HL-60/S4 treated with retinoic acid at 250 ng/mL for 4 days and 3 days (cell line): ENCODE measurements around the gene AAGAB.

ENCODE experiments used
- in situ Hi-C: fragments of 300-500 bp; cut with MboI; formaldehyde crosslinking; loops from 2 replicates; pipeline ENCODE4 v1.7.0; 2022; ENCODE audit warnings: low sequenced_read_pairs

AAGAB gene

DNA sequence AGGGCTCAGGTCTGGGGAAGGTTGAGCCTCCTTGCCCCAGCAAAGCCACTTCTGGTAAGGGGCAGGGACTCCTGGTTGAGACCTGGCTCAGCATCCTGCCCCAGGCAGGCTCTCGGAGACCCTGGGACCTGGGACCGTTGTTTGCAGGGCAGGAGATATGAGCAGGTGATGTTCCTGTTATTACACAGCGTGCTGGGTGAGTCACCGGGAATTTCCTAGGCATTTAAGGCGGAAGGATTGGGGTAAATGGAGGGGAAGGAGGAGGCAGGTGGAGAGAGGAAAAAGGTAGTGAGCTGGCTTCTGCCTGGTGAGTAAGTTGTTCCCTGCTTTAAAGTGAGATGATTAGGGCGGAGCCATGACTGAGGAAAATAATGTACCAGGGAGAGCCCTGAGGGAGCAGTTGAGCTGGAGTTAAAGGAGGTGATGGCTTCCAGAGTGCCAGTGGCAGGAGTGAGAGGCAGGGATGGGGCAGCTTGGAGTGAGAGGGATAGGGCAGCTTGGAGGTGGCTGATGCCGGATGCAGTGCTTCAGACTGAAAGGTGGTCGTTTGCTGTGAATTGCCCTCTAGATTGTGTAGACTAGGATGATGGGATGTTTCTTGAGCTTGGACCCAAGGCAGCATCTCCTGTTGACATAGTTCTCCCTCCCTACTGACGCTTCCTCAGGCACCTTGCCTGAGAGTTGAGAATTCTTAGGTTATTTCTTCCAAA, 79.4 kb downstream of the AAGAB start:
- in situ Hi-C loops = no loop called here

DNA sequence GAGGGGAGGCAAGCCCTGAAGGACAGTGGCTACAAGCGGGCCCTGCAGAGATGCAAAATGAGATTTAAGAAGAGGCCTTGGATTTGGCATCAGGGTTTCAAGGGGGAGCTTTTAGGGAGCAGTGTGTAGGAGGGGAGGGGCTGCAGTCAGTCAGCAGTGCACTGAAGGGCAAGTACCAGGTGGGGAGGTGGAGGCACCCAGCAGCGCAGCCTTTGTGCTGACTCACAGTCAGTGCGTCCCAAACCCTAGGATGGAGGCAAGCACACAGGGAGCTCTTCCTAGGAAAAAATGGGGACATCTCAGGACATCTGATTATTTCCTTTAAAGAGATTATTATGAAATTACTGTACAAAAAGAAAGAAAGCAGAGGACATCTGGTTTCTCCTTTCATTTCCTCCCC, 80.0 kb downstream of the AAGAB start:
- in situ Hi-C loops = no loop called here

DNA sequence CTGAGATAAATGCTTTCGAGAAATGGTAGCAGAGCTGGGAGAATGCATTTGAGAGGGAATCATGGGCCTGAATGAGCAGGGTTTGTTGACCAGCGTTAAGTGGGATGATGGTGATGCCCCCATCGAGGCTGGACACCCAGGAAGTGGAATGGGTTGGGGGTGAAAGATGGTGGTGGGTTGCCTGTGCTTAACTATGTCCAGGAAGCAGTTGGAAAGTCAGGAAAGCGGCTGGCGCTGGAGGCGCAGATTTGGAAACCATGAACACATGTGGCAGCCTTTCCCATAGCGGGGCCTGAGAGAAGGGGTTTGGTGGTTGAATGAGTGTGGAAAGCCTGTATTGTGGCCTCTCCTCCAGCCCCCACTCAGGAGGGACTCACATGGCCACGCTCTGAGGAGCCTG, 80.7 kb downstream of the AAGAB start:
- in situ Hi-C loops = no loop called here

DNA sequence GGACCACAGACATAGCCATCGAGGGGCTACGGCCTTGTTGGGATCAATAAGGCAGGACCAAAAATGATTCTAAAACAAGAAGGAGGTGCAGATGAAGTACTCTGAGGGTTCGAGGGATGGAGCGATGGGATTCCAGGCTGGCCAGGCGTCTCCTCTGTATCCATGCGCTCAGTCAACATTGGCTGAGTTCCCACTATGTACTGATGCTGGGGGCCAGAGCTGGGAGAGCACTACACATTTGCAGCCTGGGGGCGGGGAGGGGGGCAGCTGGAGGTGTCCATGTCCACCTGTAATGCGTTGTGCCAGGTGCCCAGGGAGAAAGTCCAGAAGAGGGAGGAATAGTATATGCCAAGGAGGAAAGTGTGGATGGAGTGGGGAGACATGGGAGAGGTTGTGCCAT, 81.5 kb downstream of the AAGAB start:
- in situ Hi-C loops = no loop called here

DNA sequence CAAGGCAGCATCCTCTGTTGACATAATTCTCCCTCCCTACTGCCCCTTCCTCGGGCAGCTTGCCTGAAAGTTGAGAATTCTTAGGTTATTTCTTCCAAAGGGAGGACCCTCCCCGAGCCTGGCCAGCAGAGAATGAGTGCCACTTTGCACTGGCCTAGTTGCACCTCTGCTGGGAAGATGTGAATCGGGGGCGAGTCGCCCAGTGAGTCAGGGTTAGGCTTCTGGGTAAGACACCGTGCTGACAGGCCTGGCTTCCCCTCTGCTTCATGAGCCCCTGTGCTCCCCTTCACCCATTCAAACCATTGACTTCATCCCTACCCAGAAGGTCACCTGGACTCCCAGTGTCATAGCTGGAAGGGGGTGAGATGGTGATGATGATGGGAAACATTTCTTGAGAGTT, 82.3 kb downstream of the AAGAB start:
- in situ Hi-C loops = no loop called here

DNA sequence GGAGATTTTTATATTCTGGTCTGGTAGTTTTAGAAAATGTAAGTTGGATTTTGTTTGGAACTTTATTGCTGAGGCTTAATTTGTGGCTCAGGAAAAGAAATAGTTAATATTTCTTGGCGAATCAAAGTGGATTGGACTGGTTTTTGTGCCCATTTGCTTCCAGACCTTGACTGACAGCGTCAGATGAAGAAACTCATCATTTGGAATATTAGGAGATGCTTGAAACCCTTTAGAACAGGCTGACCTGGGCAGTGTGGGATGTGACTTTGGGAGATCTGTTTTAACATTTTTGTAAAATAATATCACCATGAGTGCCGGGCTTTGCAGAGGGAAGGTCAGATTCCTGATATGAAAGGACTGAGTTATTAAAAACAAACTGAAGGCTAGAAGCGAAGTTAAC, 83.0 kb downstream of the AAGAB start:
- in situ Hi-C loops = no loop called here

DNA sequence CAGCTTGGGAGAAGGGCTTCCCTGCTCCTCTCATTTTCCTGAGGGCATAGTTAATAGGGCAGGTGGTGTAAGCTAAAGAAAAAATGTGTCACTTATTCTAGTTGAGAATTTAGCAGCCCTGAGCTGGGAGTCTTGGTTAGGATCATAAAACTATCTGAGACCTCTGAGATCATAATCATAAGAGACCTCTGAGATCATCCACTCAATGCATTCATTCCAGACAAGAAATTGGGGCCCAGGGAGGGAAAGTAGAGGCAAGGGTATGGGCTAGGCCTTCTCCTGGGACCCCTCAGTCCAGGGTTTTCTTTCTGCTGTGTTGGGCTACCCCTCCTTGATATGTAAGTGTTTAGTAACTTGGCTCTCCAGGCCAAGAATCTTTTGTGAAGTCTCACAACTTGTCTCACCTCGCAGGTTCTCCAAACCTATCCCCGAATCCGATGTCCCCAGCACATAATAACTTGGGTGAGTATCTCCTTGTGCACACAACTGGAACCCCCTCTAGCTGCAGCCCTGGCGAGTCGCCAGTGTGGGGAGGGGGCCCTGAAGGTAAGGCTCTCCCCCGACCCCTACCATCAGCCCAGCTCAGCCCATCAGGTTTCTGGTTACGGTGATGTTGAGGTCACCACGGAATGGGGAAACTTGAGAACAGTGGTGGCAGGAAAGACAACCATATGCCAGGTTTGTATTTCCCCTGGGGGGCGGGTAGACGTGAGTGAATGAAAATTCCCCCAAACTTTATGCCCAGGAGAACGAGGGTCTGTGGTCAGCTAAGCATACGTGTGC, 84.1 kb downstream of the AAGAB start:
- in situ Hi-C loops = no loop called here

DNA sequence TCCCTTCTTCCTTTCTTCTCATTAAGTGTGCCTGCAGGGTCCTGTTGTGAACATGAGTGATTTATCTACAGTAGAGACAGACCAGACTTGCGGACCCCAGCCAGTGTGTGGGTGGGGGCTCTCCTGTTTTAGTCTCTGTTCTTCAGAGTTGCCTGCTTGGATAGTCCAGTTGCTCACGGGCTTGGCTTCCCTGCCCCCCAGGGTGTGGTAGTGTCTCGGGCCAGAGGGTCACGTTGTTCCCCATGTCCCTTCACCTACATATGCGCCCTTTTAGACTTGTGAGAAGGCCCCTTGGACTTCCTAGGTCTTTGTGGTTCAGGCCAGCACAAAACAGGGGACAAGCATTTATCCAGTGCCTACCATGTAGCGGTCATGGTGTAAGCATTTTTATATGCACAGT, 85.8 kb downstream of the AAGAB start:
- in situ Hi-C loops = no loop called here

DNA sequence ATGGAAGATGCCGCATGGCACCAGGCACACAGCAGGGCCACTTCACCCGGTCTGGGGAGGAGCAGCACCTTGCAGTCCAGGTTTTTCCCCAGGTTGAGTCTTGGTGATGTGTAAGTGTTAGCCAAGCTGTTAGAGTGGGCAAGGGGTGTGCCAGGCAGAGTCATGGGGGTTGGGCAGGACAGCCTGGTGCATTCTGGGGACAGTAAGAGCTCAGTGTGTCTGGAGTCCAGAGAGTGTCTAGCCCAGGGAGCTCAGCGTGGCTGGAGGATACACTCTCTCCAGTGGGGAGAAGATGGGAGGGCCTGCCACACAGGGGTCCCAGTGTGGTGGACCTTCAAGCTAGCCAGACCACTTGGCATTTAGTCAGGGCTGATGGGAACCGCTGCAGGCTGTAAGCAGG, 87.4 kb downstream of the AAGAB start:
- in situ Hi-C loops = no loop called here

DNA sequence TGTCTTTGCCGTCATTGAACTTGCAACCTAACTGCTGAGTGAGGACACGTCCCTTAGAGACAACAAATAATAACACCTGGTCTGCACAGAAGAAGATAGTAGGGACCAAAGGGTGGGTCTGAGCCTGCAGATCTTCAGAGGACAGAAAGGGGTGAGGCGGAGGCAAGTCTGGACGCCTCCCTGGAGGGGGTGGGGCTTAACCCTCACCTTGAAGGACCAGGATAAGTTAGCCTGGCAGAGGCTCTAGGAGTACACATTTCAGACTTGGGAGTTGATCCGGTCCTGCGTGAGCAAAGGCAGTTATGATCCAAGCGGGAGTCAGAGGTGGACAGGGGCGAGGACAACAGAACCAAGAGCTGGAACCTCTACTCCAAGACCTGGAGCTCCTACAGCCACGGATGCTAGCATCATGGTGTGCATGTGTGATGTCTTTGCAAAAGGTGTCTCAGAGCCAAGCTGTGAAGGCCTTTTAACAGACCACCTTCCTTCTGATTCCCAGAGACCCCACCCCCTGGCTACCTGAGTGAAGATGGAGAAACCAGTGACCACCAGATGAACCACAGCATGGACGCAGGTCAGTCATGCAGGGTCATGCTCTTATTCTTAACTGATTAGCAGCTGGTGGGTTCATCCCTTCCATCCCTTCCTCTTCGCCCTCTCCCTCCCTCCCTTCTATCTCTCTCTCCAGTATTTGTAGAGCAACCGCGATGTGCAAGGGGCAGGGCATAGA, 88.0 kb downstream of the AAGAB start:
- in situ Hi-C loops = no loop called here

DNA sequence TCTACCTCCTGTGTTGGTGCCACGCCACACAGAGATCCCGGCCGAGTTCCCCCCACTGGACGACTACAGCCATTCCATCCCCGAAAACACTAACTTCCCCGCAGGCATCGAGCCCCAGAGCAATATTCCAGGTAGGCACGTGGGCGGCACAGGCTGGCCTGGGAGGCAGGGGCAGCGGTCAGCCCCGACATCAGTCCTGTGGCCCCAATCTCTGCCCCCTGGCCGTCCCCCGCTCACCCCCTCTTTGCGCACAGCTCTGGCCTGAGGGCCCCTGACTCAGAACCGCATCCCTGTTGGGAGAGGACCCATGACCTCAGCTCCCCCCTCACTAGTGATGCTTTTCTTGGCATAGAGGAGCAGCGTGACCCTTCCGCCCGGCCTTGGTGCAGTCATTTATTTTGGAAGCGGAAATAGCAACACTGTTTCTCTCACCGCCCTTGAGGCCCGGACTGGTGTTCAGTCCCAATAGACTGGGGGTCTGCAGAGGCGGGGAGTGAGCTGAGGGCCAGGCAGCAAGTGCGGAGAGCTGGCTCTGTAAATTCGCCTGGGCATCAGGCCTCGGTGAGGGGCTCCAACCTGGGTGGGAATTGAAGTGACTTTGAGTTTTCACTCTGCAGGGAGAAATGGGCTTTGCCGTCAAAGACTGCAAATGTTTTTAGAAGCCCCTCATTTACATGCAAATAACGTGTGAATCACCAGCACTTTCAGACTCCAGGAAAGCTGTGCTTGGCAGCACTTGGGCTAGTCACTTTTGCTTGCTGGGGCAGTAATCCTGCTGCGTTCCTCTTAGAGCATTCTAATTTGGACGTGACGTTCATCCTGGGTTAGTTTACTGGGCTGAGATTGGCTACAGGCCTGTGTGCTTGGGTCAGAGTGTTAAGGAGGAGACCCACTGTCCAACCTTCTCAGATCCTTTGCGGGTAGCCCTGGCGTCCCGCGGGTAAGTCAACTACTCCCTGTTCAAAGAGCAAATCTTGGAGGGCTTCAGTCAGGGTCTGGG, 88.9 kb downstream of the AAGAB start:
- in situ Hi-C loops = no loop called here

DNA sequence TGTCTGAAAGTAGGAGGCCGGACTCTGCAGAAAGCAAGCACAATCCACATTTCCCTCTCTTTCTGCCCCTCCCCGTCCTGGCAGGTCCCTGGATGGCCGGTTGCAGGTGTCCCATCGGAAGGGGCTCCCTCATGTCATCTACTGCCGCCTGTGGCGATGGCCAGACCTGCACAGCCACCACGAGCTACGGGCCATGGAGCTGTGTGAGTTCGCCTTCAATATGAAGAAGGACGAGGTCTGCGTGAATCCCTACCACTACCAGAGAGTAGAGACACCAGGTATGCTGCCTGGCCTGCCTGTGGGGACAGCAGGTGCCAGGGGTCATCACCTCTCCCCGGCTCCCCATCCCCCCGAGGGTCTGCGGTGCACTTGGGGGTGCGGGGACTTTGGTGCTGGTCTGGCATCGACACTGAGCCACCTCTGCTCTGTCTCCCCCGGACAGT, 89.6 kb downstream of the AAGAB start:
- in situ Hi-C loops = no loop called here

DNA sequence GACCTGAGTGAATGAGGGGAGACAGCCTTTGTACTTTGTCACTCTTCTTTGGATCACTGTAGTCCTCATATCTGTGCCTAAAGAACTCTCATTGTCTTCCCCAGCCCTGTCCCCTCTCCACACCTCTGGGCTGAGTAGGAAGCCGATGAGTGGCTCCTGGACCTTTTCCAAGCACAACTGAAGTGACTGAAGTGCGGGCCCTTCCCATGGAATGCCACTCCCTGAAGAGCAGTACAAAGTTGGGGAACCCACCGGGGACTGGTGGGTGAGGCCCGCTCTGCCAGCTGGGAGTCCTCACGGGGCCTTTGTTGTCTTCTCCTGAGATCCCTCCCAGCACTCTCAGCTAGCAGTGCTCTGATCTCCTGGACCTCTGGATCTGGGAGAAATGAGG, 90.1 kb downstream of the AAGAB start:
- in situ Hi-C loops = no loop called here

DNA sequence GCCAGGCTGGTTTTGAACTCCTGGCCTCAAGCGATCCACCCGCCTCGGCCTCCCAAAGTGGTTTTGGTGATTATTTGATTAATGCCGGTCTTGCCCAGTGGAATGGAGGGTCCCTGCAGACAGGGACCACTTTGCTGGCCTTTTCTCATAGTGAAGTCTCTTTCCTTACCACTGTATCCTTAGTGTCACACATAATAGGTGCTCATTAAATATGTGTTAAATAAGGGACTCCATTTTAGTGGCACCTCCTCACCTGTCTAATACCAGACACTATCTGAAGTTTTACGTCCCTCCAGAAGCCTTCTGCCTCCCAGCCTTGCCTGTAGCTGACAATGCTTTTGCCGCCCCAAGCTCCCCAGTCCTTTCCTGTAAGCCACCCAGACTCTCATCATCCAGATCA, 91.3 kb downstream of the AAGAB start:
- in situ Hi-C loops = no loop called here

DNA sequence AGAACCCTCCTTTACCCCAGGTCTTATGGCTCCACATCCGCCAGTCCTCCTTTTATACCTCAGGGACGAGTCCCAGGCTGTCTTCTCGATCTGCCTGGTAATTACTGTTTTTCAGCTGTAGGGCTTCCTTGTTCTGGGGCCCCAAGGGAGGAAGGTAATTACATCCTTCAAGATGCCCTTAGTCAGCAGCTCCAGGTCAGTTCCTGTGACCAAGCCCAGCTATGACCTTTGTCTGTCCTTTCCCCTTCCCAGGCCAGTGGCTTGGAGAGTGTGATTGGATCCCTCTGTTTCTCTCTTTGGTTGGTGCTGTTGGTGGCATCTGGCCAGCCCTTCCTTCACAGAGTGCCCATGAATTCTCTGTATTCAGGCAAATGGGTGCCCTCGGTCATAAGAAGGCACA, 92.6 kb downstream of the AAGAB start:
- in situ Hi-C loops = no loop called here

DNA sequence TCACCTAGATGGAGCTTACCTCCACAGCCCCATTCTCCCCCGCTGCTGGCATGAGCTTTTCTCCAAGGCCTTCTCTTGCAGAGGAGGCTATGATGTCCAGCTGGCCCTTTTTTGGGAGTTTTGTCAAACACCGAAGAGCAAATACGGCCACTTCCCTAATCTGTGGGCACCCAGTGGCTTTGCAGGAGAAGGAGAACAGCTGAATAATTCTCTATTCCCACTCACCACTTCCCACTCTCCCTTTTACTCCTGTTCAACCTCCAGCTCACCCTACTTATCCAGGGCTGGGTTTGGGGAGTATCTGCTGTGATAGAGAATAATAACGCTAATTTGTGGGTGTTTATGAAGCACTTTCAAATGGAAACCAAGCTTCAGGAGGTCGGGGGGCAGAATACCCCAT, 93.0 kb downstream of the AAGAB start:
- in situ Hi-C loops = no loop called here

DNA sequence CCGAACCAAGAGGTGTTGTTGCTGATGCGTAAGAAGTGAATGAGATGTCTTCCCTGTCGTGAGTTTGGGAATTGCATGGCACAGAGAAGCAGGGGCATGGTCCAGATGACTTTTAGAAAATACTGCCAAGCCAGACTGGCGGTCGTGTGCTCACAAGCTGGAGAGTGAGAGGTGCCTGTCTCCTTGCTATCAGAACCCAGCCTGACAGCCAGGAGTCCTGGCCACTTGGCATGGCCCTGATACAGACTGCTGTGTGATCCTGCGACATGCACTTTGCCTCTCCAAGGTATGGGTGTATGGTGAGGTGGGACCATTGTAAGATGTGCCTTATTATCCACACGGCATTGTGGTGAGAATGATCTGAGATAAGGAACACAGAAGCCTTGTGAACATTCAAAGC, 96.1 kb downstream of the AAGAB start:
- in situ Hi-C loops = no loop called here

DNA sequence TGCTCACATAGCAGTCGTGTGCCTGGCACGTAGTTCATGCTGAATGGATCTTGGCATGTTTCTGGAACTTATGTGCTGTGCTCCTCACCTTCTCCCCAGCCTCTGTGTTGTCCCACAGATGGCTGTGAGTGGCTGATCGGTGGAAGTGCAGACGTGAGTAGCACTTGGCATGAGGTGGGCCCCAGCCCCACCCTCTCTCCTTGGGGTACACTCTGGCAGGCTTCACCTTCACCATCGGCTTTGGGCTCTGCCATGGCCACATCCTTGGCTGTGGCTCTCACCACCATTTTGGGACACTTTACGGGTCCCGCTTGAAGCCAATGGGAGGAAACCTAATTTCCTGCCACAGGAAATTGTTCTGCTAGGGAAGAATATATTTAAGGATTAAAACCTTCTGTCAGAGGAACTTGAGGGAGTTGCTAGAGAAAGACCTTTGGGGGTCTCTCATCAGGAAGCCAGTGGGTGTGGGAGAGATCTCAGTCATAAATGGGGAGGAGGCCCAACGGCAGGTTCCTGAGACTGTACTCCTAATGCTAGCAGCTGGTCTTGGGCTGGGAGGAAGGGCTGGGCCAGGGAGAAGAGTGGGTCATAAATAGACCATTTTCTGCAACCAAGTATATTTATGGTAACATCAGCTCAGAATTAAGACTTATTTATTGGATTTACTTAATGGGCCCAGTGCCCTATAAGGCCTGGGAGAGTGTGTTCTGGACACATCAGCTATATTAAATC, 96.8 kb downstream of the AAGAB start:
- in situ Hi-C loops = no loop called here

DNA sequence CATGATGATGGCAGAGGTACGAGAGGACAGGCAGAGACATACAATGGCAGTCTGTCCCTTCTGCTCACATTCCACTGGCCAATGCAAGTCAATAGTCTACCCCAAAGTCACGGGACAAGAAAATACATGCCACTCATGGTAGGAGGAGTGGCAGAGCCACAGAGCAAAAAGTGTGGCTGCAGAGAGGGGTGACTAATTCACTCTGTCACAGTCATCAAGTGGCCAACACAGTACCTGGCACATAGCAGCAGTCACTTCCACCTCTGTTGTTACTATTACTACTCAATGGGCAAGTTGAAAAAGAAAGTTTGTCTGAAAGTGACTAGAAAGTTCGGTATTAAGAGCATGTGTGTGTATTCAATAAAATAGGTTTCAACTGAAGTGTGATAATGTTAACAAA, 97.6 kb downstream of the AAGAB start:
- in situ Hi-C loops = no loop called here

DNA sequence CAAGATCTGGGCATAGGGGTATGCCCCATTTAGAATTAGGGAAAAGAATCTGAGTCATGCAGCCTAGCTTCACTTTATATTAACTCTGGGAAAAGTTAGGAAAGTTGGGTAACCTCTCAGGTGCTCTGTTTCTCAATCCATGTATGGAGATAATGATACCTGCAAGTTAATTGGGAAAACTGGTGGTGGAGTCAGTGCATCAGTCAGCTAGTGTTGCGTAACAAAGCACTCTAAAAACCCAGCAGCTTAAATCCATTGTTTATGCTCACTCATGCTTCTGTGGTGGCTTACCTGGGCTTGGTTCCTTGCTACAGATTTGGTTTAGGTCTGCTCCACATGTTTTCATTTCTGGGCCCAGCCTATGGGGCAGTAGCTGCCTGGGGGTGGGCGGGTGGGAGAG, 98.0 kb downstream of the AAGAB start:
- in situ Hi-C loops = no loop called here
